ENCODE data around the gene ZNF536.
"Not testable (repeated sequence)": the region's sequence is repeated elsewhere in the genome, so short reads cannot be mapped to it uniquely, and the experiment has no call there.

ZNF536 gene

GRCh38 chr19:30419568-30420180, 47.5 kb downstream of the ZNF536 start:
- no peak for DNase-seq (ENCODE audit: low read depth)

- no peak for DNase-seq (ENCODE audit: low read depth)
These were observed 48.1 kb downstream of the ZNF536 start for GRCh38 chr19:30420316-30420715.

DNA sequence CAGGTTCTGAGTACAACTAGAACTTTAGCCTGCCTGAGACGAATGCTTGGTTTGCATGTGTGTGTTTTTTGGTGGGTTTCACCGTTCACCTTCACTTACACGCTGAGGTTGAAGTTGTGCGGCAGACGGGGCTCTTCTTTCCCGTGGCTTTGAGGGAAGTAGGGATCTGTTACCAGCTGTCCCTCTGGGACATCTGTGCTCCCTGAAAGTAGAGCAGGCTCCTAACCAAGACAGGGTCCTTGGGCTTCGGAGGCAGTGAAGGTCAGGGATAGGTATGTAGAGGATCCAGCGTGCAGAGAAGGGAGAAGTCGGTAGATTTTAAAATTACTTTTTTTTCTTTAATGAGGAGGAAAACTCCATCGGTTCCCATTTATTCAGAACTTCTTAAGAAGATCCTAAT, 48.7 kb downstream of the ZNF536 start:
- no peak for DNase-seq (ENCODE audit: low read depth)

- DNase-seq (ENCODE audit: low read depth): no peak
These were observed 49.4 kb downstream of the ZNF536 start for GRCh38 chr19:30421571-30421970.

GRCh38 chr19:30423481-30423880, 51.3 kb downstream of the ZNF536 start:
- no peak for DNase-seq (ENCODE audit: low read depth)

GRCh38 chr19:30425885-30426838, 54.0 kb downstream of the ZNF536 start:
- no peak for DNase-seq (ENCODE audit: low read depth)

- no peak for DNase-seq (ENCODE audit: low read depth)
These were observed 54.7 kb downstream of the ZNF536 start for GRCh38 chr19:30426864-30427263.

DNA sequence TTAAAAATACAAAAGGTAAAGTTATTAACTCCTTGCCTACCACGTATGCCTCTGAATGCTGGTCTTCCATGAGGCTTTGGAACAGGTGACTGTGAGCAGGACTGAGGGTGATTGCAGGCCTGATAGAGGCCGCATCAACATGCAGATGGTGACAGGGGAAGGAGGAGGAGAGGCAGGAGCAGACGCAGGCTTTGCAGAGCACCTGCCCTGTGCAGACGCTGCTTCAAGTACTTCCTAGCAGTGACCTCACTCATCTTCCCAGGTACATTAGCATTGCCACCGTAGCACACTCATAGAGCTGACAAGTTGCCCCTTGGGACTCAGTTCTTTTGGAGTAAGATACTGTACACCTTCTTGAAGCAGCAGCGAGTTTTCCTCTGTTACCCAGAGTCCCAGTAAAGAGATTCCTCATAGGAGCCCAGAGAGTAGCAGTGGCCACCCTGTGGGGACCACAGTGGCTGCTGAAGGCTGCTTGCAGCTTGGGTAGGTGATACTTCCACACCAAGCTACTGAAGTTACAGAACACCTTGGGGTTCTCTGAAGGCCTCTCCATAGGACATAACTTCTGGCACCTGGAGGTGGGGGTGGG, 56.0 kb downstream of the ZNF536 start:
- DNase-seq (ENCODE audit: low read depth): no peak

DNA sequence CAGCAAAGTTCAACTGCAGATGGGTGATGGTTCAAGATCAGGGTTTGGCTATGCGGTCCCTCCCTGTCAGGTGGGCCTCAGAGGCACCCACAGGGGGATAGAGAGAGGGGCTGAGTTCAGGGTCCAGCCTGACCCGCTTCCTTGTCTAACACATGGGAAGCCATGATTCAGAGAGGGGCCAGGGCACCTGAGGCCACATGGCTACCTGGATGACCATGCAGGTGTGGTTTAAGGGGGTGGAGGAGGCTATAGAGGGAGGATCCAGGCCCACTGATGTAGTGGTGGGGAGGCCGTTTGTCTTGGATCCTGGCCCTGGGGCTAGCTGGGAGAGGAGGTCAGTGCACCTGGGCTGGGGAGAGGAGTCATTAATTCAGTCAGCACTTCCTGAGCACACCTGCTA, 56.7 kb downstream of the ZNF536 start:
- DNase-seq (ENCODE audit: low read depth): no peak

DNA sequence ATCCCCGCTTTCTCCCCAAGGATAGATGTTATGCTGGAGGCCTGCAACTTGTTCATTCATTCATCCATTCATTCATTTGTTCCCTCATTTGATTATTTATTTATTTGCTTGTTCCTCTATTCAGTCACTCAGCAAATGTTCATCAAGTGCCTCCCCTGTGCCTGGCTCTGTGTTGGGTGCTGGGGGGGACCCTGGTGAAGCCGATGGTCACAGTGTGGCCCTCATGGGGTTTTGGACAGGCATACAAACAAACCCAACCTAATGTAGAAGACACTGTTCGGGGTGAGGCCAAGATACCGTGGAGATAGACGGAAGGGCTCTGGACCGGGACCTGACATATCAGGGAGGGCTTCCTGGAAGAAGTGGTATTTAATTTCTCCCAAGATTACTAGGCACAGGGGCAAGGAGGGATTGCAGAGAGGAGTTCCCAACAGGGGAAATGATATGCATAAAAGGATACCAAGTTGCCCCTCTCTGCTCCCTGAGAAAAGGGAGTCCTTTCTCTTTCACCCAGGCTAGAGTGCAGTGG, 58.1 kb downstream of the ZNF536 start:
- DNase-seq (ENCODE audit: low read depth): no peak

- DNase-seq (ENCODE audit: low read depth): no peak
These were observed 59.4 kb downstream of the ZNF536 start for GRCh38 chr19:30431591-30431990.

DNA sequence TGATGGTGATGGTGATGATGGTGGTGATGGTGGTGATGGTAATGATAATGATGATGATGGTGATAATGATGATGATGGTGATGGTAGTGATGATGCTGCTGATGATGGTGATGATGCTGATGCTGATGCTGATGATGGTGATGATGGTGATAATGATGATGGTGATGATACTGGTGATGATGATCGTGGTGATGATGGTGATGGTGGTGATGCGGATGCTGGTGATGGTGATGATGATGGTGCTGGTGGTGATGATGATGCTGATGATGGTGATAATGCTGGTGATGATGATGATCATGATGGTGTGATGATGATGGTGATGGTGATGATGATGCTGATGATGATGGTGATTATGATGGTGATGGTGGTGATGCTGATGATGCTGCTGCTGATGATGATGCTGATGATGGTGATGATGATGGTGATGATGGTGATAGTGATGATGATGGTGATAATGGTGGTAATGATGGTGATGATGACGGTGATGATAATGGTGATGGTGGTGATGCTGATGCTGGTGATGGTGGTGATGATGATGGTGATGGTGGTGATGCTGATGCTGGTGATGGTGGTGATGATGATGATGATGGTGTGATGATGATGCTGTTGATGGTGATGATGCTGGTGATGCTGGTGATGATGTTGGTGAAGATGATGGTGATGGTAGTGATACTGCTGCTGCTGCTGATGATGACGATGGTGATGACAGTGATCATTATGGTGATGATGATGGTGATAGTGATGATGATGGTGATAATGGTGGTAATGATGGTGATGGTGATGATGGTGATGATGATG, 62.8 kb downstream of the ZNF536 start:
- DNase-seq (ENCODE audit: low read depth): no peak

DNA sequence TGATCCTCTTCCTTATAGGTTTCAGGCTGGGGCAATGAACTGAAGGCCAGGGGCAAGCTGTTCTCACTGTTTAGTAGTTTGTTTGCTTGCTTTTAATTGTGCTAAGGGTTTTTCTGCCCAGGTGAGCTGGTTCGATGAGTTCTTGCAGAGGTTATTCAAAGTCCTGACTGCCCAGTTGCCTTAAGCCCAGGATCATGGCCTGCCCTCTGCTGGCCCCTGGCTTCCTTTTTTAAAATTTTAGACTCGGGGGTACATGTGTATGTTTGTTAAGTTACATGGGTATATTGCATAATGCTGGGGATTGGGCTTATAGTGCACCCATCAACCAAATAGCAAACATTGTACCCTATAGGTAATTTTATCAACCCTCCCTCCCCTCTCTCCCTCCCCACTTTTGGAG, 65.7 kb downstream of the ZNF536 start:
- no peak for DNase-seq (ENCODE audit: low read depth)

GRCh38 chr19:30439310-30439709, 67.1 kb downstream of the ZNF536 start:
- no peak for DNase-seq (ENCODE audit: low read depth)

GRCh38 chr19:30441011-30441410, 68.8 kb downstream of the ZNF536 start:
- no peak for DNase-seq (ENCODE audit: low read depth)

GRCh38 chr19:30442674-30443073, 70.5 kb downstream of the ZNF536 start:
- no peak for DNase-seq (ENCODE audit: low read depth)

- no peak for DNase-seq (ENCODE audit: low read depth)
These were observed 71.5 kb downstream of the ZNF536 start for GRCh38 chr19:30443531-30444252.

GRCh38 chr19:30444253-30444671, 72.1 kb downstream of the ZNF536 start:
- DNase-seq (ENCODE audit: low read depth): no peak

GRCh38 chr19:30444686-30445232, 72.6 kb downstream of the ZNF536 start:
- DNase-seq (ENCODE audit: low read depth): no peak

DNA sequence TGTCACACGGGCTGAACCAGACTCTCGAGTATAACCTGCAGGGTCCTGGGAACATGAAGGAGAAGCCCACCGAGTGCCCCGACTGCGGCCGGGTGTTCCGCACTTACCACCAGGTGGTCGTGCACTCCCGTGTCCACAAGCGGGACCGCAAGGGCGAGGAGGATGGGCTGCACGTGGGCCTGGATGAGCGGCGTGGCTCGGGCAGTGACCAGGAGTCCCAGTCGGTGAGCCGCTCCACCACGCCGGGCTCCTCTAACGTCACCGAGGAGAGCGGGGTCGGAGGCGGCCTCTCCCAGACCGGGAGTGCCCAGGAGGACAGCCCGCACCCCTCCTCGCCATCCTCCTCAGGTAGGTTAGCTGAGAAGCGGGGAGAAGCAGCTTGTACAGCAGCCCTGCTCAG, 73.2 kb downstream of the ZNF536 start:
- no peak for DNase-seq (ENCODE audit: low read depth)

DNA sequence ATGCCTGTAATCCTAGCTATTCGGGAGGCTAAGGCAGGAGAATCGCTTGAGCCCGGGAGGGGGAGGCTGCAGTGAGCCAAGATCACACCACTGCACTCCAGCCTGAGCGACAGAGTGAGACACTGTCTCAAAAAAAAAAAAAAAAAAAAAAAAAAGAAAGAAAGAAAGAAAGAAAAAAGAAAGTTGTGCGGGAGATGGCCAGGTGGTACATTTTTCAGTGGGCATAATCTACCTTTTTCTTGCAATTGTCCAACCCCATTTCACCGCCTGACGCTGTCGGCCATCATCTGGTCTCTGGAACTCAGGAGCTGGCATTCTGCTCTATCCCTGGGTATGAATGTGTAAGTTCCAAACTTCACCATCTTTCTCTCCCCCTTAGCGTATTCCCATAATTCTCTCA, 73.9 kb downstream of the ZNF536 start:
- DNase-seq (ENCODE audit: low read depth): not testable (repeated sequence)

Measured in ELR (cell line).